T-helper 9 cell (primary cell): ENCODE measurements around the gene TMED8.
"Not testable (repeated sequence)": the region's sequence is repeated elsewhere in the genome, so short reads cannot be mapped to it uniquely, and the experiment has no call there.

Experiments used
- DNase-seq: peaks from one replicate; pipeline ENCODE4 v3.0.0-alpha.2; 2020
- total RNA-seq, 2 donors: gene quantifications; one replicate each; lab custom pipeline; 2026; lab: John Stamatoyannopoulos, UW

Gene TMED8, protein sequence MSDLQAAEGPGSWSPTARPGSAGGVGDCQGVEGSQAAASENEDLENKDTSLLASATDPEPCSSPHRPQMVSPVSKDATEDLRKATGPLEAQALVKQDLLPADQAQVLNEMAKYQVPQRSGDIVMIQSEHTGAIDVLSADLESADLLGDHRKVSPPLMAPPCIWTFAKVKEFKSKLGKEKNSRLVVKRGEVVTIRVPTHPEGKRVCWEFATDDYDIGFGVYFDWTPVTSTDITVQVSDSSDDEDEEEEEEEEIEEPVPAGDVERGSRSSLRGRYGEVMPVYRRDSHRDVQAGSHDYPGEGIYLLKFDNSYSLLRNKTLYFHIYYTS
- 46.3 to 58.9 reads per million in 2 donors for total RNA-seq

DNA sequence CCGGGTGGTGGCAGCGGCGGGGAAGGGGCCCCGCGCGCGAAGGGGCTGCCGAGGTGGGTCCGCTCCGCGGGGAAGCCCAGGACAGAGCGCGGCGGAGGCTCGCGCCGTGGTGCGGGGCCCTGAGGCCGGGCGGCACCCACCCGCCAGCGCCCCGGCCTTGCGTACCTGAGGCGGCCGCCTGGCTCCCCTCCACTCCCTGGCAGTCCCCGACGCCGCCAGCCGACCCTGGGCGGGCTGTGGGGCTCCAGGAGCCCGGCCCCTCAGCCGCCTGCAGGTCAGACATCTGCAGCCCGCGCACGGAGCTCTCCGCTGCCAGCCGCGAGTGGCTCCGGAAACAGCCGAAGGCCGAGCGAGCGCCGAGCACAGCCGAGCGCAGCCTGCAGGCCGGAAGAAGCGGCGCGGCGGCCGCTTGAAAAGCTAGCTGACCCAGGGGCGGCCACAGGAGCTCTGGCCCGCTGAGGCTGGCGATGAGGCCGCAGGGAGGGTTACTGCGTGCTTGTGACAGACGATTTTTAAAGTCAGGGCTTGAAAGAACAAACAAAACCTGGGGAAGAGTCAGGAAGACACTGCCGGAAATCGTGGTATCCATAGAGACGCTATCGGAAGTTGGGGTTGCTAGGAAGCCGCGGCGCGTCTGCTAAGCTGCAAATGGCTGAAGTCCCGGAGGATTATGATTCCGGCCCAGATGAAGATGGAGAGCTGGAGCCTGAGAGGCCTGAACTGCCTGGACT, at the start of gene TMED8, which contains the start of gene SAMD15:
TMED8 (minus strand) TSS at position 324 of the 731 bp plus-strand sequence; CDS start at position 283, 41 bp downstream.
SAMD15 (plus strand) TSS at position 609 of the 731 bp plus-strand sequence; CDS start at position 649, 40 bp downstream.
- peak; percentile 75 for DNase-seq

DNA sequence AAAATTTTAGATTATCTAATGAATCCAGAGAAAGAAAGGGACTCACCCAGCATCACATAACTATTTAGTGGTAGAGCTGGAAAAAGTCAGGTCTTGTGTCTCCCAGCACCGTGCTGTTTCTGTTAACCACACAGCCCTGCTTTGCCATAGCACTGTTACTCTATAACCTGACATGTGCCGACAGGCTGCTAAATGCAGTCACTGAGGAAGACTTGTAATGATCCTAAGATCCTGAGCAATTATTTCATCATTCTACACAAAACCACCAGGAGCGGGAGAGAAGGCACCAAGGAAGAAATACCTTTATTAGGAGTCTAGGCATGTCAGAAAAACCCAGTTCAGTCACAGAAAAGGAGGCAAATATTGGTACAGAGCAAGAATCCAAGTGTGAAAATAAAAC, 49.5 kb upstream of the TMED8 start:
- DNase-seq = no peak

DNA sequence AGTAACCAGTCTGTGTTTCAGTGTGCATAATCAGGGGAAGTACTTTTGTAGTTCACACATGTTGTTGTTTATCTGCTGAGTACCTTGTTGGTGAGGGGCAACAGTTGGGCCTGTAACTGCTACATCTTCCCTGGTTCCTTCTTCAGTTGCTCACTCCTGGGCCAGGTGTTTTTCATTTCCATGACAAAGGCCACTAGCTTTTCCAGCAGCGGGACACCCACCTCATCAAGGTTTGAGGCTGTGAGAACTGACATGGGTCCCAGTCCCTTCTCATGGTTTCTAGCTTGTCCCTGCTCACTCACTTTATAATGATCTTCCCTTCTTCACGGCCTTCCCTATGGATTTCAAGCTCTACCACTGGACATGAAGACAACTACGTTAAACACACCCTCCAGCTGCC, 48.0 kb upstream of the TMED8 start:
- no peak for DNase-seq

DNA sequence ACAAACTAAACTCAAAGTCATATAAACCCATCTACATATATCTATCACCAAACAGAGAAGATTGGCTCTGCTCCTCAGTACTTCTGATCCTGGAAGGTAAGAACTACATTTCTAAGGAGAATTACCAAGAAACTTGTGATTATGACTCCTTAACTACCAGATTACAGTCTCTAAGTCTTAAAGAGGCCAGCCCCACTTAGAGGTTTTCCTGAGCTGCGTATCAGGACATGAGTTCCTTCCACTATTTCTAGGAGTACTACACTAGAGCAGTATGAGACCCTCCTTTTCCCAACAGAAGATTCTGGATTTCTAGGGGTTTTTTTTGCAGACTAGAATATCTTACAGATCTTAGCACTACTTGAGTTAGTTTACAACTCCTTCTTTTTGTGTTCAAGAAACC, 46.5 kb upstream of the TMED8 start, which contains the start of gene NOXRED1:
NOXRED1 (minus strand) TSS at position 101 of the 400 bp plus-strand sequence. CDS start 634 bp downstream, outside the sequence.
- DNase-seq = no peak

DNA sequence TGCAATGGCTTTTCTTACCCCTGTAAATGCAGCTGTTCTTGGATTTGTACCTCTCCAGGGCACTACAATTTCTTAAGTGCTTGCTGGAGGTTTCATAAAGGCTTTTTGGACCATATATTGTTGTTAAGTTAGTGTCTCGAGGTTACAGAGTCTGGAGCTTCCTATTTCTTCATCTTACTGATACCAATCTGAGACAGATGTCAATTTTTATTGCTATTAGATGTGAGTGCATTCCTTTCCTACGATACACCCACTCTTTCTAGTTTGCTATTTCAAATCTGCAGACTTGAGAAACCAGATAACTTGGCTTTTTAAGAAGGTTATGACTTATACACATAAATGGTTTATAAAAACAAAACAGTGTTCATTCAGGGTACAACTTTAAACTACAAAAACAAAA, 44.3 kb upstream of the TMED8 start:
- no peak for DNase-seq

DNA sequence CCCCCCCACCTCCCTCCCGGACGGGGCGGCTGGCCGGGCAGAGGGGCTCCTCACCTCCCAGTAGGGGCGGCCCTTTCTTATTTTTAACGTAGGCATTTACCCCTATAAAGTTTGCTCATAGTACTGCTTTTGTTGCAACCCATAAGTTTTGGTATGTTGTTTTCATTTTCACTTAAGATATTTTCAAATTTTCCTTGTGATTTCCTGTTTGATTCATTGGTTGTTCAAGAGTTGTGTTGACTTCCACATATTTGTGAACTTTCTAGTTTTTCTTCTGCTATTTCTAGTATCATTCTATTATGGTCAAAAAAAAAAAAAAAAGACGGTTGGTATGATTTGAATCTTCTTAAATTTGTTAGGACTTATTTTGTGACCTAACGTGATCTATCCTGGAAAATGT, 39.9 kb upstream of the TMED8 start:
- DNase-seq = no peak

DNA sequence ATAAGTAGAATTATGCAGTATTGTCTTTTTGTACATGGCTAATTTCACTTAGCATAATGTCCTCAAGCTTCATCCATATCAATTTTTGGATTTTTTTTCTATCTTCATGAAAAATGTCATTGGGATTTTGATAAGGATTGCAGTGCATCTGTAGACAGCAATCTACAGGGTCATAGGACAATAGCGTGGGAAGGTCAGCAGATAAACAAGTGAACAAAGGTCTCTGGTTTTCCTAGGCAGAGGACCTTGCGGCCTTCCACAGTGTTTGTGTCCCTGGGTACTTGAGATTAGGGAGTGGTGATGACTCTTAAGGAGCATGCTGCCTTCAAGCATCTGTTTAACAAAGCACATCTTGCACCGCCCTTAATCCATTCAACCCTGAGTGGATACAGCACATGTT, 39.2 kb upstream of the TMED8 start:
- DNase-seq = not testable (repeated sequence)

DNA sequence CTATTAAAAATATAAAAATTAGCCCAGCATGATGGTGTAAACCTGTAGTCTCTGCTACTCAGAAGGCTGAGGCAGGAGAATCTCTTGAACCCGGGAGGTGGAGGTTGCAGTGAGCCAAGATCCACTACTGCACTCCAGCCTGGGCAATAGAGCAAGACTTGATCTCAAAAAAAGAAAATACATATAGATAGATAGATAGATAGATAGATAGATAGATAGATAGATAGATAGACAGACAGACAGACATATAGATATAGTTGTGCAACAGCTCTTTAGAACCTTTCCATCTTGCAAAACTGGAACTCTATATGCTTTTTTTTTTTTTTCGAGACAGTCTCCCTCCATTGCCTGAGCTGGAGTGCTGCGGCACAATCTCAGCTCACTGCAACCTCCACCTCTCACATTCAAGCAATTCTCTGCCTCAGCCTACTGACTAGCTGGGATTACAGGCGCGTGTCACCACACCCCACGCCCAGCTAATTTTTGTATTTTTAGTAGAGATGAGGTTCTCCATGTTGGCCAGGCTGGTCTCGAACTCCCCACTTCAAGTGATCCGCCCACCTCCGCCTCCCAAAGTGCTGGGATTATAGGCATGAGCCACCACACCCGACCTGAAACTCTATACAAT, 38.6 kb upstream of the TMED8 start:
- DNase-seq = not testable (repeated sequence)

DNA sequence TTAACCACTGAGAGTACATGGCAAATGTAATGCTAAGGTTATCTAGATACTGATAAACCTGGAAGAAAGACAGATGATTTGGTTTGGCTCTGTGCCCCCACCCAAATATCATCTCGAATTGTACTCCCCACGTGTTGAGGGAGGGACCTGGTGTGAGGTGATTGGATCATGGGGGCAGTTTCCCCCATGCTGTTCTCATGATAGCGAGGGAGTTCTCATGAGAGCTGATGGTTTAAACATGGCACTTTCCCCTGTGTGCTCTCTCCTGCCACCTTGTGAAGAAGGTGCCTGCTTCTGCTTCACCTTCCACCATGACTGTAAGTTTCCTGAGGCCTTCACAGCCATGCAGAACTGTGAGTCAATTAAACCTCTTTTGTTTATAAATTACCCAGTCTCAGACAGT, 32.2 kb upstream of the TMED8 start:
- DNase-seq = no peak

DNA sequence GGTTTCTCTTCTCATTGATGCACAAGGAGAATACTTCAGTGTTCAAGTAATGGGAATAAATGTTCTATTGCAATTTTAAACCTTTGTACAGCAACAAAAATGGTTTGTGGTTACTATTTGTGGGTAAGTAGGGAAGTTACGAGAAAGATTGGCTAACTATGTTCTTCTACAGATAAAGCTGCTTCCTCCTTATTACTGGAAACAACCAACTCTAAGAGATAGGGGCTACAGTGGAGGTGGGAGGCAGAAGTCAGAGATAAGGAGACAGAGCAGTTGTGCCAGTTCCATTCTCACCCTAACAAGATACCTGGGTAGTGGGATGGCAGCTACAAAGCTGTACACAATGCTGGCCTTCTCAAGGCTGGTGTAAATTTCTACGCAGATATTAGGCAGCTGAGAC, 30.3 kb upstream of the TMED8 start:
- DNase-seq = no peak

DNA sequence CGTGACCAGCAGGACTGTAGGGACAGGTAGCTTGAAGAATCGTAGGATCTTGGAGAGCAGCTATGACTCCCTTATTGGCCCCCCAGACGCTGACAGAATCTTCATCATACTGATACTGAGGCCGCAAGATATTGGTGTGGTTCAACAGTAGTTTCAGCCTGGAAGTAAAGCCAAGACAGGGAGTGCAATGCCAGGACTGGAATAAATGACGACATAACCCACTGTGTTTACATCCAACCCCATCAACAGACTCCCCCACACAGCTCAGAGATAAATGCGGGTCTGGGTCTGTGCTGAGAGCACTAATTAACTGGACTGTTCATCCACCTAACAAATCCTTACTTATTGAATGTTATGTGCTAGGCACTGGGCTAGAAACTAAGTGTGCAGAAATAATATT, 29.8 kb upstream of the TMED8 start:
- no peak for DNase-seq

DNA sequence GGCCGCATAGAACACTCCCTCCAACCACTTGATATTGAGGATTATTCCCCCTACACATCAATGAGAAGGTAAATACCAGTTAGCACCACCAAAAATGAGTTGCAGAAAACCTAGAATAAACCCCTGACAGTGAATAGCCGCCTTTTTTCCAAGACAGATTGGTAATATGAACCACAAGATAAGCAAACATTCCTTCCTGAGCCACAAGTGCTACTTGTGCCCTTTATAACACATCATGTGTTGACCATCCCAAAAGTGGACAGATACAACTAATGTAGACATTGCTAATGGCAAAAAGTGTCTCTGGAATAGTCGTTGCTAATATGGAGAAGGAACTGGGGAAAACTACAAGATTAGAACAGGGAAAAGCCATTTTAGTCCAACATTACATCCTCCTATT, 29.2 kb upstream of the TMED8 start:
- no peak for DNase-seq

DNA sequence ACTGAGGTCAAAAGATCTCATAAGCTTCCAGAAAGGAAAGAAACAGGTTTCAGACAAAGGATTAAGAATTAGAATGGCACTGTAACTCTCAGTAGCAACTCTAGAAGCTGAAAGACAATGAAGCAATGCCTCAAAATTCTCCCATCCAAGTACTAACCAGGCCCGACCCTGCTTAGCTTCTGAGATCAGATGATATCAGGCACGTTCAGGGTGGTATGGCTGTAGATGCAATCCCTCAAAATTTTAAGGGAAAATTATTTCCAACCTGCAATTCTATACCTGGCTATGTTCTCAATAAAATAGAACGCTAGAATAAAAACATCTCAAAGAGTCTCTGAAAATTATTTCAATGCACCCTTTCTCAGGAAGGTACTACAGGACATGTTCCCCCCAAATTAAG, 26.9 kb upstream of the TMED8 start:
- no peak for DNase-seq

DNA sequence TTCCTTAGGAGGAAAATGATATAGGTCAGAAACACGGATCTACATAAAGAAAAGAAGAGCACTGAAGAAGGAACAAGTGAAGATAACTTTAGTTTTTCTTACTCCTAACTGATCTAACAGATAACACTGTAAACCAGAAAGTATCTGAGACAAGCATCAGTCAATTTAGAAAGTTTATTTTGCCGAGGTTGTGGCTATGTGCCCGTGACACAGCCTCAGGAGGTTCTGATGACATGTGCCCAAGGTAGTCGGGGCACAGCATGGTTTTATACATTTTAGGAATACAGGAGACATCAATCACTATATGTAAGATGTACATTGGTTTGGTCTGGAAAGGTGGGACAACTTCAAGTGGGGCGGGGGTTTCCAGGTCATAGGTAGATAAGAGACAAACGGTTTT, 23.3 kb upstream of the TMED8 start:
- DNase-seq = no peak

DNA sequence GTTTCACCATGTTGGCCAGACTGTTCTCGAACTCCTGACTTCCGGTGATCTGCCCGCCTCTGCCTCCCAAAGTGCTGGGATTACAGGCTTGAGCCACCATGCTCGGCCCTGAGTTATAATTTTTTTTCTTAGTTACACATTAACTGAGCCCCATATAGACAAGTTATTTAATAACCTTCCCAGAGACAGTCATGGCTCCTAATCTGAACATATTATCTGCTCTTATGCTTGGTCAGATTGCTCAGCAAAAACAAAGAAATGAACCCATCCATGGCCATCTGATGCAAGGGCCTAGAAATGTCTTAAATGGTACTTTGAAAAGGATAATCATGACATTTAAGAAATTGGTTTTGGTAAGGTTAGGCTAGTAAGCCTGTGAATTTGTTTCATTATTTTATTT, 13.3 kb upstream of the TMED8 start:
- DNase-seq = no peak

DNA sequence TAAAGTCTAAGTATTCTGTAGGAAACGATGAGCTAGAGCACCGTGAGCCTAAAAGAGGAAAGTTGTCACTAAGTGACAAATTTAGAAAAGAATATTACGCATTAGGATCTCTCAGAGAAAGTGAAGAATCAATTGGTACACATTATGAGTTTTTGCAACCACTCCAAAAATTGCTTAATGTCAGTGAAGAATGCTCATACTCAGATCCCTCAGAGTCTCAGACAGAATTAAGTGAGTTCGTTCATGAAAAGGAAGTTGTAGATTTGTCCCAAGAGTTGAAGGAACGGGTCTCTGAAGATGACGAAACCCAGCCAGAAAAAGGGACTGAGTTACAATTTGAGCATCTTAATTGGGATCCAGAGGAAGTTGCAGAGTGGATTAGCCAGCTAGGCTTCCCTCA, 1.8 kb upstream of the TMED8 start:
- no peak for DNase-seq

DNA sequence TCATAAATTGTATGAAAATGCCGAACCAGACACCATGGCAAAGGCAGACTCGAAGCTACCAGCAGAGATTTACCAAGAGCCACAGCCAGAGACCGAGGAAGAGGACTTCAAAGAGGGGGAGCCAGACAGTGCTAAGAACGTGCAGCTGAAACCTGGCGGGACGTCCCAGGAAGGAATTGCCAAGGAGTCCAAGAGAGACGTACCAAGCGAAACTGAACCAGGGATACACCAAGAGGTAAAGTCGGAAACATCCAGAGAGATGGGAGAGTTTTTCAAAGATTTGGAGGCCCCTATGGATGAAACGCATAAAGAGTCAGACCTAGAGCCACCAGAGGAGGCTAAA, 579 bp upstream of the TMED8 start:
- no peak for DNase-seq

DNA sequence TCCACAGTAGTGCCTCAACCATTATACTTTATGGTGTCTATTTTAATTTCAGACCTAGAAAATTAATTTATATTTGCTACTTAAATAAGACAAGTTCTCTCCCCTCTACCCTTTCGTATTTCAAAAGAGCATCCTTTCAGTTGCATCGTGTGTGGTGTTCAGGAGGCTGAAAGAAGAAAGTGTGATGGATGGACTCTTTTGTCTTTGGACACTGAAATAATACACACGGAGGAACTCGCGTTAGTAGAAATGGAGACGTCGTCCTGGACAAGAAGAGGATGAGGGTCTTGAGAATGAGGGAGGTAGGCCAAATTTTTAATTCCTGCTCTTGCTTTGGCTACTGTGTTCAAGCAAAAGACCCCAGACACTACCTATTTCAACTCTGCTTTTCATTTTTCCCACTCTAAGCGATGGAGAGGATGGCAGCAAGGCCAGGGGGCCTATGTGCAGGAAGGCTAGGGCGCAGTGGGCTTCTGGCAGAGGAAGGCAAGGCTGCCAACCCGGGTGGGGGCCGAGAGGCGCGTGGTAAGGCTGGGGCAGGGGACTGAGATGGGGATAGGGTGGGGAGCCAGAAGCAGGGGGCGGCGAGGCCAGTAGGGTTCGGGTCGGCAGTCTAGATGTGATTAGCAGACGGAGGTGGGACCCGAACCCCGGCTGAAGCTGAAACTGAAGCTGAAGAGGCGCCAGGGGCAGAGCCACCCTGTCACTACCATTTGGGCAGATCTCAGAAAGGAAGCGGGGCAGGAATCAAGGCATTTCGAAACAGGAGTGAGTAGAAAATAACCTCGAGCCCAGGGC, 722 bp downstream of the TMED8 start:
- DNase-seq = peak; percentile 9

DNA sequence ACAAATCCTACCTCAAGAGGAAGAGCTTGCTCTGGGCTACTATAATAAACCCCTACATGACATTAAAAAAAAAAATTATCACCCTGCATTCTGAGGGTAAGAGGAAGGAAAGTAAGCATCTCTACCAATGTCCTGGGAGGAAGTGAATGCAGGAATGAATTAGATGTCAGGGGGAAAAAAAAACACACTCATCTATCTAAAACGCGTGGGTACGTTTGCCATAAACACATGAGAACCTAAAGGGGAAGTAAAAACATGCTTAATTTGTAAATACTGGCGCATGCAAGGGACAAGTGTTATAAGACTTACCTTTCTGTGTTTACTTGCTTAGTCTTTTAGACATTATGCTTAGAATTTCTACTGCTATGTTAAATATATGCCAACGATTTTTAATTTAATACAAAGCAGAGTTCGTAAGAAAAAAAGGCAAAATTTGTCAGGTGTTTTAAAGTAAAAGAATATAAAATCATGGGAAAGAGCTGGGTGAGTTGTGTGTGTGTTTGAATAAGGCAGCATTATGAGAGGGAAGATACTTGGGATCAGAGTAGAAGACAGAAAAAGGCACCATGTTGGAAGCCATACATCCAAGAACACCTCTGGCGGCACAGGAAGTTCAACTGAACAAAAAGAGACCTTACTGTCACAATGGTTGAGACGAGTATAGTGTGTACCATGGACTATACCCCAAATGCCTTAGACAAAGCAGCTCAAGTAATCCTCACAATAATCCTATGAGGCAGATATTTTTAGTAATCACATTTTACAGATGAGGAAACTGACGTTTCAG, 1.5 kb downstream of the TMED8 start:
- no peak for DNase-seq

DNA sequence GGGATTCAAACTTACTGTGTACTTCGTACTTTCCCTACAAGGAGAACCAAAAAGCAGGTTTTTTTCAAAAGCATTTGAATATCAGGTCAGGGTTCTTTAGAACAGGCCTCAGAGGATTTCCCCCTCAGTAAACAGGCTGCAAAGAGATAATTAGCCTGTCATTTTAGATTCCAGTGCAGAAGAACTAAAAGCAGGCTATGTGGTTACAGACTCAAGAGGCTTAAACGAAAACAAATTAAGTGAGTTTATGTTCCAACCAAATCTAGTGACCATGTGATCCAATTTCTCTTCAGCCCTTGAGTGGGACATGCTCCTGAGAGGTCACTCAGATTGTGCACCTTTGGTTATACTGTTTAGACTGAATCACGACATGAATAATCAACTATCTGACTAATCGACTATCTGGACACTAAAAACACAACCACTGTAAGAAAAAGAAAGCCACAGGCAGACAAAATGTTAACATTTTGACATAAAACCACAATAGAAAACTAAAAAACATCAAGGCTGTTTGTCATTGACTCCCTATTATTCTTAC, 4.5 kb downstream of the TMED8 start:
- DNase-seq = no peak

DNA sequence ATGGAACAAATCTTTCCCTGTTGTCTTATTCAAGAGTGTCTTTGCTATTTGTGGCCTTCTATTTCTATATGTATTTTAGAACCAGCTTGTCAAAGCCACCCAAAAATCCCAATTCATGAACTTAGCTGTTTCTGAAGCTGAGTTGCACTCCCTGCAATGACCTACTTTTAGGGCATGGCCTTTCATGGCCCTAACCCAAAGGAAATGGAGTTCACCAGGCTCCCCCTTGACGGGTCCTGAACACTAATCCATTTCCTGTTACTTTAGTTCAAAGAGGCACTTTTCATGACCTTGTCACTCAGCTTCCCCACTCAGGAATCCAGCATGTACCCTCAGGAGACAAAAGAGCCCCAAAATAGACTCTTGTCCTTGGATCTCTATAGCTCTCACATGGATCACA, 7.6 kb downstream of the TMED8 start:
- DNase-seq = no peak

DNA sequence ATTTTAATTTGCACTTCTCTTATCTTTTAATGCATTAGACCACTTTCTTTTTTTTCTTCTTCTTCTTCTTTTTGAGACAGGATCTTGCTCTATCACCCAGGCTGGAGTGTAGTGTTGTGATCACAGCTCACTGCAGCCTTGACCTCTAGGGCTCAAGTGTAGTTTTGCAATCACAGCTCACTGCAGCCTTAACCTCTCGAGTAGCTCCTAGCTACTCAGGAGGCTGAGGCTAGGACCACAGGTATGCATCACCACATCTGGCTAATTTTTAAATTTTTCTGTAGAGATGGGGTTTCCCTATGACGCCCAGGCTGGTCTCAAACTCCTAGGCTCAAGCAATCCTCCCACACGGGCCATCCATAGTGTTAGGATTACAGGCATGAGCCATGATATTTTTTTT, 12.7 kb downstream of the TMED8 start:
- no peak for DNase-seq
